Stimulated activated CD4-positive, alpha-beta T cell treated with anti-CD3 and anti-CD28 coated beads, TNF-alpha, amount 100 ng/mL, for 1 hour (primary cell): ENCODE data around the gene FAM131B.

ENCODE experiments used
- DNase-seq, 3 donors: peaks; one replicate each; pipeline ENCODE4 v3.0.0-alpha.2; 2020; ENCODE audit warnings: low read depth in 3 of 3, low spot score in 1 of 3

Gene FAM131B

DNA sequence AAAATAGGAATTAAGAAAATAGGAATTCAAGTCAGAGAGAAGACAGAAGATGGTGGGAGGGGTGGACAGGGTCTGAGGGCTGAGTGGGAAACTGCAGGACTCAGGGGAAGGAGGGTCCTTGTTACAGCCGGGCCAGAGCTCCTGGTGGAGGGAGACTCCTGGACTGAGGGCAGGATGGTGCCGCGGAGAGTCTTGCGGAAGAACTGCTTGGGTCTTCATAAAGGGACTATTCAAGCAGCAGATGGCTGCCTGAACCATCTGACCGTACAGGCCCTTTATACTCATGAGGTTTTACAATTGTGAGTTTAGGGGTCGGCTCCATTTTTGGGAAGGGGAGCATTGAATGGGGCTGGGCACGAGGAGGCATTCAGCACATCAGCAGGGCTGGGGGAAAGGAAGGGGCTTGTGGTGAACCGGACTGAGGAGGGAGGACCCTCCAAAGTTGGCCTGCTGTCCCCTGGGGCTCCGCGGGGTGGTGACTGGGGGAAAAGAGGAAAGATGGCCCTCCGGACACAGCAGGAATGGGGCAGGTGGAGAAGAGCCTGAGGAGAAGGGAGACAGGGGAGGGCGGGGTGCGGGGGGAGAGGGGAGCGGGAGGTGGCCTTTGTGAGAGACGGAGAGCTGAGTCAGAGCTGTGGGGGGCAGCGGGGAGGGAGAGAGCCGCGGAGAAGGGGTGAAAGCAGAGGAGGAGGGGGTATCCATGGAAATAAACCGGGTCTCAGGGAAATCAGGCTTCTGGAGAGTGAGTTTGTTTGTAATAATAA, 1.5 kb downstream of the FAM131B start:
- no peak for DNase-seq

DNA sequence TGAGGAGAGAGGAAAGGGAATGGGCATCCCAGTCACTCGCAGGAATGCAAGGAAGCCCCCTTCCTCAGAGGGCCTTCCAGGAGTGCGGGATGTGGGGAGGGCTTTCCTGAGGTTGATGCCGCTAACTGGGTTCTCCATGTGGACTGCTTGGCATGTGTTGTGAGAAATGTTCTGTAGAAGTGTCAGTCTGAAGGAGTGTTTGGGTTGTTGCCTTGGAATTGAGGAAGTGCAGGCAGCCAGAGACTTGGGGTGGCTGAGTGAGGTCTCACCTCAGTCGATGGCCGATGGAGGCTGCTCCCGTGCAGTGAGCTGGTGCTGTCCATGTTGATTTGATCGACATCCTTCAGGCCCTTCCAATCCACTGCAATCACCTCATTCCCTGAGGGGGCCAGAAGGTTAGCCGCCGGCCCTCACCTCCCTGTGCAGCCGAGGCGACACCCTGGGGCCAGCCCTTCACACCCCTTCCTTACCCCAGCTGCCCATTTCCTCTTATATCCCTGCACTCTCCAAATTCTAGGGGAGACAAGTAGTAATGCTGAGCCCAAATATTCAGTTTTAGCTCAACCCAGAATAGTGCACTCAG, 2.7 kb downstream of the FAM131B start:
- no peak for DNase-seq

DNA sequence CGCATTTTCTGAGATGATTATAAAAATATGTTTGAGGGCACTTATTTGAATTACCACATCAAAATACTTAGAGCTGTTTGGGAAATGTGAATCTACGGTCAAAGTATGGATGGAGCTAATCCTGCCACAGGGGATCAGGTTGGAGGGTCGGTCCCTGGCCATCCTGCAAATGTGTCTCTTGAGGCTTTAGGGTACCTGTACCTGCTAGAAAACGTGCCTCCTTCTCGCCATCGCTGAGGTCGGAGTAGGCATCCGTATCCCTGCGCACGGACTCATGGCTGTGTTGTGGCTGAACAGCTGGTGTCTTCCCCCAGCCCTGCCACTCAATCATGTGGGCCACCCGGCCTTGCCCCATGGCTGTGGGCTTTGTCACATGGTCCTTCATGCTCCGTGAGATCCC, 3.9 kb downstream of the FAM131B start:
- DNase-seq, result no peak

DNA sequence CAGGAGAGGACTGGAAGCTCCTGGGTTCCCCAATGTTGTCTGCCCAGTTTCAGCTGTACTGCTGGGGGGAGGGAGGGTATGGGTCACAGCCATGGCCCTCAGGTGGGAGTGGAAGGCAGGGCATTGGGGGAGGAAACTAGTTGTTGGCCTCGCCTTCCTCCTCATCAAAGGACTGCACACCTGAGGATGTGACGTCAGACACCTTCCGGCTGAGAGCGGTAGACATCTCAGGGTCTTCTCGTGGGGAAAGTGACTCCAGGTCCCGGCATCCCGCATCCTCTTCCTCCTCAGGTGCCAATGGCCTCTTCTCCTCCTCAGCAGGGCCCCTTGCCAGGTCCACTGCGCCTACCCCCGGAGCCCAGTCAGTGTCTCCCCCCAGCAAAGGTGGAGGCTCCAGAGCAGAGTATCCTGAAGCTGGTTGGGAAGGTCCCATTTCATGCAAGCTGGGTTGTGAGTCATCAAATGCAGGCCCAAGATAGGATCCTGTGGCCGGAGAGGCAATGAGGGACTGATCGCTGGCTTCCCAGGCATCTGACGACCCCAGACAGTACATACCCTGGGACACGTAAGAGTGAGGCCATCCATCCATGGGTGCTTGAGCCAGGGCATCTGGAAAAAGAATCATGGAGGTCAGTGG, 6.0 kb downstream of the FAM131B start:
- DNase-seq, result no peak

GRCh38 chr7:143355450-143356385, 6.8 kb downstream of the FAM131B start:
- no peak for DNase-seq

GRCh38 chr7:143354965-143355364, 7.5 kb downstream of the FAM131B start:
- no peak for DNase-seq

- no peak for DNase-seq
These were observed 8.1 kb downstream of the FAM131B start for GRCh38 chr7:143354376-143354775.

DNA sequence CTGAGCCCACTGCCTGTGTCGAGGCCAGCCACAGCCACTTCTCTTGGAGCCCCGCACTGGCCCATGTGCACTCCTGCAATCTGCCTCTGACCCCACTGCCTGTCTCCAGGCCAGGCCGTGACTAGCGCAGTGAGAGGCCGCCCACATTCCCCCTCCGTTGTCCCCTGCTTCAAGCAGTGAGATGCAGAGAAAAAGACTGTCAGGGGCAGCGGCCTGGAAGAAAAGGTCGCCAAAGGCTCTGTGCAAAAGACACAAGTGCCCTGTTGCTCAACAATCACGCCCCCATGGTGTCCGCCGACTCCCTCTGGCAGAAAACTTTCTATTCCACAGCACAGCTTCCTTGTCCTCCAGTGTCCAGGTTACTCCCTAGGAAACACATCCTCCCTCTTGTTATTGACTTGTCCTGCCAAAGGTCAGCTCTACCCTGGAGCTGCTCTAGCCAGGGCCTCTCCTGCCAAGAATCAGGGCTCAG, 9.9 kb downstream of the FAM131B start:
- no peak for DNase-seq

DNA sequence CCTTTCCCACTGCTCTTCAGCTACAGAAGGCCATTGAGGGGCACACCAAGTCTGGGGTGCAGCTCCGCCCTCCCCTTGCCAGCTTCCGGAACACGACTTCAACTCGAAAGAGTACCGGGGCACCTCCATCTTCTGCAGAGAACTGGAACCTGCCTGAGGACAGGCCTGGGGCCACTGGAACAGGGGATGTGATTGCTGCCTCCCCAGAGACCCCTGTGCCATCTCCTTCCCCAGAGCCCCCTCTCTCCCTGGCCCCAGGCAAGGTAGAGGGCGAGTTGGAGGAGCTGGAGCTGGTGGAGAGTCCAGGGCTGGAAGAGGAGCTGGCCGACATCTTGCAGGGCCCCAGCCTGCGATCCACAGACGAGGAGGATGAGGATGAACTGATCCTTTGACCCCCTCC, 10.9 kb downstream of the FAM131B start:
- DNase-seq, result no peak

- no peak for DNase-seq
These were observed 11.5 kb downstream of the FAM131B start for GRCh38 chr7:143351060-143351459.

DNA sequence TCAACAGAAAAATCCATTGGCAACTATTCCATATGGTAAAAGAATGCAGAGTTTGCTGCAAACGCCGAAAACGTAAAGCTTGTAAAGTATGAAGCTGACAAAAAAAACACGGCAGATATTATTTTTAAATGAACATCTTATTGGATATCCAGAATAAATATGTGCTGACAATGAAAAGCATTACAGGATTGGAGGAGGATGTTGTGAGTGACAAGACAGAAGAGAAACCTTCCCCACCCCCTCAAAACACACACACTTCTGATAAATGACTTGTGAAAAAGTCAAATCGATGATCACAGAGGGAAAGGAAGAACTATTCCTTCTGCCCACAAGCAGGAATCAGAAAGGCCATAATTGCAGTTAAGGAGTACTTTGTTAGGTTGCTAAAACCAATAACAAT, 14.6 kb downstream of the FAM131B start:
- DNase-seq, result no peak

DNA sequence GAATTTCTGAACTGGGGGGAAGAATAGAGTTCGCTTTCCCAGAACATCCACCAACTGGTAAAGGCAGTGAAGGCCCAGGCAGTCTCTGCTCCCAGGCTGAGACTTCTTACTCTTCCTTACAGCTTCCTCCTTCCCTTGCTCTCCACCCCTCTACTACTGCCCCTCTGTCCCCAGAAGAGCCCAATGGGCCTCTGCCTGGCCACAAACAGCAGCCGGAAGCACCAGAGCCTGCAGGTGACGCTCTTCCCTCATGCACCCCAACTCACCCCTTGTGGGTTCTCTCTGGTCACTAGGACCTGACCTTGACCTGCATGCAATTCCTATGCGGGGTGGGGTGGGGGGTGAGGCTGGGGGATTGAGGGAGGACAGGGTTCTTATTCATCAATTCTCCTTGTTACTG, 16.5 kb downstream of the FAM131B start:
- DNase-seq, result no peak

- peak; percentile 29 to 49 (median 34) for DNase-seq
These were observed 17.0 kb downstream of the FAM131B start for GRCh38 chr7:143345428-143345900.

DNA sequence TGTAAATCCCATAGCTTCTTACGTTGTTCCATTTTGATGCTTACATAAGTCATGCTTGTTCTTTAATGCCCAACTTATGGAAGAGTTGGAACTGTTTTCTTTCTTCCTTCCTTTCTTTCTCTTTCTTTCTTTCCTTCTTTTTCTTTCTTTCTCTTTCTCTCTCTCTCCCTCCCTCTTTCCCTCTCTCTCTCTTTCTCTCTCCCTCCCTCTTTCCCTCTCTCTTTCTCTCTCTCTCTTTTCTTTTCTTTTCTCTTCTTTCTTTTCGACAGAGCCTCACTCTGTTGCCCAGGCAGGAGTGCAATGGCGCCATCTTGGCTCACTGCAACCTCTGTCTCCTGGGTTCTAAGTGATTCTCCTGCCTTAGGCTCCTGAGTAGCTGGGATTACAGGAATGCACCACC, 18.9 kb downstream of the FAM131B start:
- DNase-seq, result no peak

- DNase-seq, result no peak
These were observed 20.7 kb downstream of the FAM131B start for GRCh38 chr7:143341842-143342241.

DNA sequence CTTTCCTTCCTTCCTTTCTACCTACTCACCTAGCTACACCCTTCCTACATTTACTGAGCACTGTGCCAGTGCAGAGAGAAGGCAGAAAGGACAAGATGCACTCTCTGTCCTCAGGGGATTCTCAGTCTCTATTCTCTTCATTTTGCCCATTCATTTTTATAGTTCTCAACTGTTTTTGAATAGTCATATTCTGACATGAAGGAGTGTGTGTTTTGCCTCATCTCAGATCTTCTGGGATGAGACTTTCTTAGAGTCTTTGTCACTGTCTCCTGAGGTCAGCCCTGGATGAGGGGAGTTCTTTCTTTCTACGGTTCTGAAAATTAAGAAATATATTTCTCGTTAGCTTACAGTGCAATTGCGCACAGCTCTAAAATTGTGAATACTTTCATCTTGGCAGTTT, 25.3 kb downstream of the FAM131B start:
- DNase-seq, result no peak

DNA sequence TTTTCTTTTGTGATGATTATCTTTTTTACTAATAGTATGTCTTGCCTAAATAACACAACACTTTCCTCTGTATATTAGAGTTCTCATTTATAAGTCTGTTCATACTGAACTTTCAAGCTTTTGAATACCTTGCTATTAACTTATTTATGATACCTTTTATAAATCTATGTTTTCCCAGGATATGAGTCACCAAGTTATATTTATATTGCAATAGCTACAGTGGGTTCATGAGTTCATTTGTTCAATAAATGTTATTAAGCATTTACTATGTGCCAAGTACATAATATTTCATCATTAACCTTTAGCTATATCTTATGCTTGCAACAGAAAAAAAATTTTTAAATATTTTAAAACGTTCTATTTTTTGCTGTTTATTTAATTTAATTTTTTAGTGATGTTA, 28.3 kb downstream of the FAM131B start:
- no peak for DNase-seq

GRCh38 chr7:143331179-143331801, 31.2 kb downstream of the FAM131B start:
- no peak for DNase-seq

- DNase-seq, result no peak
These were observed 32.9 kb downstream of the FAM131B start for GRCh38 chr7:143329471-143330170.

GRCh38 chr7:143327903-143328302, 34.6 kb downstream of the FAM131B start:
- no peak for DNase-seq
